ENCODE data around the gene NUBP2.

- no peak for TF ChIP-seq CTCF (IDR thresholded peaks at IDR 0.05)
- TF ChIP-seq POLR2A (IDR thresholded peaks at IDR 0.05) = no peak
These were observed 2.8 kb upstream of the NUBP2 start for GRCh38 chr16:1779741-1780676.

Data from breast epithelium (tissue), 3 donors.